ENCODE measurements around the gene MRPL57.

The MRPL57 gene

DNA sequence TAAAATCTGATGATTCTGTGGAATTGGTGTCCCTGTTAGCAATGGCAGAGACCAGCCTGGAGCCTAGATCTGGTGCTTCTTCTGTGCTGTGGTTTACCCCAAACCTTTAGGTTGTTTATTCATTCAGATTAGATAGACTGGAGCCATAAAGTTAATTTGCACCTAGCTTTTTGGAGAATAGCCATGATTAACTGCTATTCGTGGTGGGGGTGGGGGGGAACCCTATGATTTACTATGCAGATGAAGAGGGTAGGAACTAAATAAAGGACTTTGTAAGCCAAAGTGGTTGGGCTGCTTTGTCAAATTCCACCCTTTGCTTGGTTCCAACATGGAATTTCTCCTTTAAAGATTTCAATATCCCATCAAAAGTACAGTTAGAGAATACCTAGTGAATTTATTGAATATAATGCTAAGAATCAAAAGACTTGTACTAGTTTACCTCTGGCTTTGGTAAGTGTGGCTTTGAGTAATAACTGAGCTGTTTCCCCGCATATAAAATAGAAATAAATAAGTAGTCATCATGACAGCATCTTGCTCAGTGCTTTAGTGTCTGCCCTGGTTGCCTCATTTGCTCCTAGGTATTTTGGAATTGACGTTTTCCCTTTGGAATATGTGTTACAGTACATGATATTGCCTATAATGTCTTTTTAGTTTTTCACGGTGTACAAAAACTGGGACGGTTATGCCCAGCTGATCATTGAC is 27.8 kb upstream of the MRPL57 start:
- no peak overlapping the region for H3K9ac ChIP-seq (ENCODE audit: low read length)
- peaks cover 12% of the 10 kb centered on the region for H3K79me2 ChIP-seq (ENCODE audit: insufficient read depth, low read length)
- no peaks in the 10 kb centered on the region for H4K20me1 ChIP-seq (ENCODE audit: insufficient read depth, low read length)
- no peak overlapping the region for H3K4me2 ChIP-seq (ENCODE audit: low read length)
- TF ChIP-seq, protein P1, sequence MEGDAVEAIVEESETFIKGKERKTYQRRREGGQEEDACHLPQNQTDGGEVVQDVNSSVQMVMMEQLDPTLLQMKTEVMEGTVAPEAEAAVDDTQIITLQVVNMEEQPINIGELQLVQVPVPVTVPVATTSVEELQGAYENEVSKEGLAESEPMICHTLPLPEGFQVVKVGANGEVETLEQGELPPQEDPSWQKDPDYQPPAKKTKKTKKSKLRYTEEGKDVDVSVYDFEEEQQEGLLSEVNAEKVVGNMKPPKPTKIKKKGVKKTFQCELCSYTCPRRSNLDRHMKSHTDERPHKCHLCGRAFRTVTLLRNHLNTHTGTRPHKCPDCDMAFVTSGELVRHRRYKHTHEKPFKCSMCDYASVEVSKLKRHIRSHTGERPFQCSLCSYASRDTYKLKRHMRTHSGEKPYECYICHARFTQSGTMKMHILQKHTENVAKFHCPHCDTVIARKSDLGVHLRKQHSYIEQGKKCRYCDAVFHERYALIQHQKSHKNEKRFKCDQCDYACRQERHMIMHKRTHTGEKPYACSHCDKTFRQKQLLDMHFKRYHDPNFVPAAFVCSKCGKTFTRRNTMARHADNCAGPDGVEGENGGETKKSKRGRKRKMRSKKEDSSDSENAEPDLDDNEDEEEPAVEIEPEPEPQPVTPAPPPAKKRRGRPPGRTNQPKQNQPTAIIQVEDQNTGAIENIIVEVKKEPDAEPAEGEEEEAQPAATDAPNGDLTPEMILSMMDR (IDR thresholded peaks at IDR 0.05; ENCODE audit: low read length): no peak
- no peak for TF ChIP-seq EZH2 (IDR thresholded peaks at IDR 0.05; ENCODE audit: borderline replicate concordance, low read length)
- H3K4me1 ChIP-seq (ENCODE audit: insufficient read depth, low read length, severe bottlenecking): peaks cover 11% of the 10 kb centered on the region
- no peak overlapping the region for H3K4me3 ChIP-seq (ENCODE audit: low read depth, low read length, poor library complexity, severe bottlenecking)
- H3K9me2 ChIP-seq (ENCODE audit: low read depth, low read length): no peaks in the 10 kb centered on the region
- no peak overlapping the region for H3K27ac ChIP-seq (ENCODE audit: low read depth, low read length, poor library complexity, severe bottlenecking)
- H3K36me3 ChIP-seq (ENCODE audit: insufficient read depth, low read length): peaks cover 54% of the 10 kb centered on the region
- H3F3A ChIP-seq (ENCODE audit: insufficient read depth, low read length): 0 out of 2 replicates have a peak, but pooled peaks cover 4% of the 10 kb centered on the region
- H3K27me3 ChIP-seq (ENCODE audit: insufficient read depth, low read length): no peaks in the 10 kb centered on the region
- H3K9me3 ChIP-seq (ENCODE audit: low read length): no peaks in the 10 kb centered on the region
- H2AFZ ChIP-seq (ENCODE audit: low read length): no peak overlapping the region

DNA sequence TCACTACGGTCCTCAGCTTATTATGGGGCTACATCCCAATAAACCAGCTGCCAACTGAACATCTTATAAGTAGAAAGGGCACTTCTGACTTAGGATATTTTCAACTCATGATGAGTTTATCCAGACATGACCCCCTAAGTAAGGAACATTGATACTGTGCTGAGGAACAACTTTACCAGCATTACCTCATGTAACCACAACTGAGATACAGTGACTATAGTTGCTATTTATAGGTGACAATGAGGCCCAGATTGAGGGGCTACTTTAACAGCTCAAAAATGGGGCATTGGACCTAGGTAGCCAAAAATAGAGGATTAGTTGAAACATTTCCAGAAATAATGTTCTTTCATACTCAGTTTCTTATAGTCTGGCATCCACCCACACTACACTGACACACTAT is 26.9 kb upstream of the MRPL57 start:
- Histone ChIP-seq H3K4me2 (ENCODE audit: low read length) (no peak overlapping the region), H3K4me1 (ENCODE audit: insufficient read depth, low read length, severe bottlenecking) (peaks cover 11% of the 10 kb centered on the region), H3K9ac (ENCODE audit: low read length) (no peak overlapping the region), H3K9me3 (ENCODE audit: low read length) (no peaks in the 10 kb centered on the region), H3K36me3 (ENCODE audit: insufficient read depth, low read length) (peaks cover 56% of the 10 kb centered on the region), H3F3A (ENCODE audit: insufficient read depth, low read length) (0 out of 2 replicates have a peak, but pooled peaks cover 4% of the 10 kb centered on the region), H3K79me2 (ENCODE audit: insufficient read depth, low read length) (peaks cover 7% of the 10 kb centered on the region; the same call in 1 of the 2 replicates), H3K9me2 (ENCODE audit: low read depth, low read length) (no peaks in the 10 kb centered on the region), H4K20me1 (ENCODE audit: insufficient read depth, low read length) (no peaks in the 10 kb centered on the region), H3K27ac (ENCODE audit: low read depth, low read length, poor library complexity, severe bottlenecking) (no peak overlapping the region), H3K27me3 (ENCODE audit: insufficient read depth, low read length) (no peaks in the 10 kb centered on the region), H2AFZ (ENCODE audit: low read length) (no peak overlapping the region), H3K4me3 (ENCODE audit: low read depth, low read length, poor library complexity, severe bottlenecking) (no peak overlapping the region)
- TF ChIP-seq, protein P1 (IDR thresholded peaks at IDR 0.05; ENCODE audit: low read length): no peak
- TF ChIP-seq EZH2 (IDR thresholded peaks at IDR 0.05; ENCODE audit: borderline replicate concordance, low read length): no peak

DNA sequence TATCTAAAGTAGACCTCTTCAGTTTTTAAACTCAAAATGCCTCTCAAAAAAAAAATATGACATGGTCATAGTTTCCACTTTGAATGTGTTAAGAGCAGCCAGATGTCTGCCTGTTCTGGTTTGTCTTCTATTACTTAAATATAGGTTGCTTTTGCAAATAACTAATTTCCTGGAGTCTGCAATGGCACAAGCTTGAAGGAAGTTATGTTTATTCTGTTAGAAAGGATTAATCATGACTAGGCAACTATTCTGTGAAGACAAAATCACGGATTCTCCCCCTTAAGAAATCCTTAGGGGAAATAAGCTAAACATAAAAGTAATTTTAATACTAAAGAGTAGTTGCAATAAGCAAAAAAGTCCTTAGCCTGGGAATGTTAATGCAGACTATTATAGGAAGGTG is 26.4 kb upstream of the MRPL57 start:
- Histone ChIP-seq H3K4me2 (ENCODE audit: low read length) (no peak overlapping the region), H3F3A (ENCODE audit: insufficient read depth, low read length) (0 out of 2 replicates have a peak, but pooled peaks cover 4% of the 10 kb centered on the region), H4K20me1 (ENCODE audit: insufficient read depth, low read length) (no peaks in the 10 kb centered on the region), H3K4me3 (ENCODE audit: low read depth, low read length, poor library complexity, severe bottlenecking) (no peak overlapping the region), H3K4me1 (ENCODE audit: insufficient read depth, low read length, severe bottlenecking) (peaks cover 11% of the 10 kb centered on the region), H3K36me3 (ENCODE audit: insufficient read depth, low read length) (peaks cover 57% of the 10 kb centered on the region), H3K9ac (ENCODE audit: low read length) (no peak overlapping the region), H3K27ac (ENCODE audit: low read depth, low read length, poor library complexity, severe bottlenecking) (no peak overlapping the region), H3K9me2 (ENCODE audit: low read depth, low read length) (no peaks in the 10 kb centered on the region), H3K79me2 (ENCODE audit: insufficient read depth, low read length) (0 out of 2 replicates have a peak, but pooled peaks cover 3% of the 10 kb centered on the region), H3K9me3 (ENCODE audit: low read length) (no peaks in the 10 kb centered on the region), H2AFZ (ENCODE audit: low read length) (no peak overlapping the region), H3K27me3 (ENCODE audit: insufficient read depth, low read length) (no peaks in the 10 kb centered on the region)
- TF ChIP-seq, protein P1 (IDR thresholded peaks at IDR 0.05; ENCODE audit: low read length): no peak
- no peak for TF ChIP-seq EZH2 (IDR thresholded peaks at IDR 0.05; ENCODE audit: borderline replicate concordance, low read length)
